ENCODE data around the gene IMMP2L. TPM values are rescaled to one million over a fixed set of nuclear protein-coding genes. Genes with fewer than 3 reads are reported as not detected.

IMMP2L gene
- total RNA-seq, 4 donors from 2014 or later = 19.0 to 37.2 (median 21.3) TPM

GRCh38 chr7:110909117-110909516 lies 653.2 kb downstream of the IMMP2L start:
- TF ChIP-seq CTCF (IDR thresholded peaks at IDR 0.05; ENCODE audit: low read depth) = no peak

- no peak for TF ChIP-seq CTCF (IDR thresholded peaks at IDR 0.05; ENCODE audit: low read depth)
Observed at GRCh38 chr7:110905773-110906566, 656.3 kb downstream of the IMMP2L start.

GRCh38 chr7:110898516-110898915 lies 663.8 kb downstream of the IMMP2L start:
- no peak for TF ChIP-seq CTCF (IDR thresholded peaks at IDR 0.05; ENCODE audit: low read depth)

- no peak for TF ChIP-seq CTCF (IDR thresholded peaks at IDR 0.05; ENCODE audit: low read depth)
Observed at GRCh38 chr7:110897538-110897937, 664.8 kb downstream of the IMMP2L start.

GRCh38 chr7:110894111-110894510 lies 668.2 kb downstream of the IMMP2L start:
- TF ChIP-seq CTCF (IDR thresholded peaks at IDR 0.05; ENCODE audit: low read depth) = no peak

GRCh38 chr7:110891197-110891596 lies 671.1 kb downstream of the IMMP2L start:
- no peak for TF ChIP-seq CTCF (IDR thresholded peaks at IDR 0.05; ENCODE audit: low read depth)

- no peak for TF ChIP-seq CTCF (IDR thresholded peaks at IDR 0.05; ENCODE audit: low read depth)
Observed at GRCh38 chr7:110890101-110890500, 672.2 kb downstream of the IMMP2L start.

Data from subcutaneous adipose tissue (tissue), 4 donors.